ENCODE measurements around the gene EIF5. TPM values are rescaled to one million over a fixed set of nuclear protein-coding genes. Genes with fewer than 3 reads are reported as not detected.

Gene EIF5
- total RNA-seq, 6 experiments from 2014 or later = 186 to 357 (median 215) TPM

- H3K27me3 ChIP-seq = no peaks in the 10 kb centered on the region
- WGBS (ENCODE audit: insufficient coverage, low coverage, low lambda C conversion rate, missing lambda C conversion rate) = 63% methylated on average over 7 of the region's 14 CpGs
- no peak overlapping the region for H3K27ac ChIP-seq
- no peak for TF ChIP-seq CTCF (IDR thresholded peaks at IDR 0.05)
- no peak for TF ChIP-seq POLR2A (IDR thresholded peaks at IDR 0.05)
- DNase-seq (no peak), ATAC-seq (peak in 3 of 4 donors; percentile 9 to 21 (median 19))
- H3K4me1 ChIP-seq = no peaks in the 10 kb centered on the region
- H3K4me3 ChIP-seq = no peak overlapping the region
- intact Hi-C loops (cut with DNase I) = no loop called here
- H3K36me3 ChIP-seq = no peaks in the 10 kb centered on the region
- H3K9me3 ChIP-seq = no peaks in the 10 kb centered on the region
These were observed 44.2 kb downstream of the EIF5 start for GRCh38 chr14:103378038-103378854.

- H3K4me1 ChIP-seq = peaks cover 0 to 4% (median 2%) of the 10 kb centered on the region in 4 donors
- H3K27ac ChIP-seq = no peak overlapping the region
- intact Hi-C loops (cut with DNase I) = no loop called here
- H3K4me3 ChIP-seq = no peak overlapping the region
- H3K27me3 ChIP-seq = no peaks in the 10 kb centered on the region
- no peaks in the 10 kb centered on the region for H3K36me3 ChIP-seq
- TF ChIP-seq CTCF (IDR thresholded peaks at IDR 0.05) = no peak
- no peak for TF ChIP-seq POLR2A (IDR thresholded peaks at IDR 0.05)
- ATAC-seq (no peak), DNase-seq (no peak)
- H3K9me3 ChIP-seq = no peaks in the 10 kb centered on the region
- WGBS (ENCODE audit: insufficient coverage, low coverage, low lambda C conversion rate, missing lambda C conversion rate) = 13% methylated on average over 2 of the region's 2 CpGs
These were observed 46.8 kb downstream of the EIF5 start for GRCh38 chr14:103380719-103381377.

GRCh38 chr14:103382376-103382775, 48.3 kb downstream of the EIF5 start:
- DNase-seq = no peak
- 64% methylated on average over 4 of the region's 4 CpGs for WGBS (ENCODE audit: insufficient coverage, low coverage, low lambda C conversion rate, missing lambda C conversion rate)

More at GRCh38 chr14:103382376-103382775, 48.3 kb downstream of the EIF5 start:
- Histone ChIP-seq H3K4me1 (peaks cover 0 to 14% (median 2%) of the 10 kb centered on the region in 4 donors), H3K9me3 (no peaks in the 10 kb centered on the region), H3K36me3 (no peaks in the 10 kb centered on the region), H3K27ac (no peak overlapping the region), H3K27me3 (no peaks in the 10 kb centered on the region), H3K4me3 (no peak overlapping the region)
- TF ChIP-seq CTCF (IDR thresholded peaks at IDR 0.05) = no peak
- TF ChIP-seq POLR2A (IDR thresholded peaks at IDR 0.05) = no peak
- ATAC-seq = no peak
- intact Hi-C loops (cut with DNase I) = no loop called here

Data from right lobe of liver (tissue), 6 donors.